ENCODE results near the gene ACTR3. TPM values are rescaled to one million over a fixed set of nuclear protein-coding genes. Genes with fewer than 3 reads are reported as not detected.

The ACTR3 gene
- total RNA-seq, 2 donors from 2014 or later, result 142 to 177 TPM

DNA sequence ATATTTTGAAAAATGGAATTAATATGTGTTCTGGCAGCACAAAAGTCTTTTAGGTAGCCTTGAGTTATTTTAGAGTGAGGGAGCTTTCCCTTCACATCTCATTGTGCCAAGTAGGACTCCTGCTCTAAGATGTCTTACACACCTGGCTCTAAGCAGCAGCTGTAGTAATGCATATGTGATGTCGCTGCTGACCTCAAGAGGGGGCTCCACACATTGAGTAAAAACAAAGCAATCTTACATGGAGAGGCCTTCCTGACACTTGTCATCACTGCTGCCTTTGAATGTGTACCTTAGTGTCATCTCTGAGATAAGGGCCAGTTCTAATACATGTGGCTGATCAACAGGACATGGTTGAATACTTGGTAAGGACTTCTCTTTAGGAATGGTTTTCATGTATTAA is 75.8 kb downstream of the ACTR3 start:
- no peaks in the 10 kb centered on the region for H3K9me3 ChIP-seq
- no peaks in the 10 kb centered on the region for H3K27me3 ChIP-seq (replicated peaks; ENCODE audit: insufficient read depth)
- no peak overlapping the region for H3K27ac ChIP-seq
- no peaks in the 10 kb centered on the region for H3K36me3 ChIP-seq
- TF ChIP-seq CTCF (IDR thresholded peaks at IDR 0.05), result no peak
- no peak overlapping the region for H3K4me3 ChIP-seq
- H3K4me1 ChIP-seq (ENCODE audit: control insufficient read depth in 1 of 2, low read depth in 2 of 2), result peaks cover 8 to 17% of the 10 kb centered on the region in 2 donors
- ATAC-seq (ENCODE audit: insufficient number of reproducible peaks, low FRiP score, low read depth), result no peak
- DNase-seq (ENCODE audit: low spot score), result no peak

GRCh38 chr2:113966171-113966570 is 76.3 kb downstream of the ACTR3 start:
- no peaks in the 10 kb centered on the region for H3K9me3 ChIP-seq
- ATAC-seq (ENCODE audit: insufficient number of reproducible peaks, low FRiP score, low read depth) (no peak), DNase-seq (ENCODE audit: low spot score) (no peak)
- no peaks in the 10 kb centered on the region for H3K36me3 ChIP-seq
- TF ChIP-seq CTCF (IDR thresholded peaks at IDR 0.05), result no peak
- H3K4me3 ChIP-seq, result no peak overlapping the region
- no peak overlapping the region for H3K27ac ChIP-seq
- H3K4me1 ChIP-seq (ENCODE audit: control insufficient read depth in 1 of 2, low read depth in 2 of 2), result peaks cover 8 to 17% of the 10 kb centered on the region in 2 donors
- H3K27me3 ChIP-seq (replicated peaks; ENCODE audit: insufficient read depth), result no peaks in the 10 kb centered on the region

- DNase-seq (ENCODE audit: low spot score) (no peak), ATAC-seq (ENCODE audit: insufficient number of reproducible peaks, low FRiP score, low read depth) (no peak)
- no peaks in the 10 kb centered on the region for H3K36me3 ChIP-seq
- no peak for TF ChIP-seq CTCF (IDR thresholded peaks at IDR 0.05)
- peaks cover 8 to 17% of the 10 kb centered on the region in 2 donors for H3K4me1 ChIP-seq (ENCODE audit: control insufficient read depth in 1 of 2, low read depth in 2 of 2)
- H3K4me3 ChIP-seq, result no peak overlapping the region
- H3K27me3 ChIP-seq (replicated peaks; ENCODE audit: insufficient read depth), result no peaks in the 10 kb centered on the region
- no peak overlapping the region for H3K27ac ChIP-seq
- H3K9me3 ChIP-seq, result no peaks in the 10 kb centered on the region
Observed at GRCh38 chr2:113966832-113967231, 76.9 kb downstream of the ACTR3 start.

DNA sequence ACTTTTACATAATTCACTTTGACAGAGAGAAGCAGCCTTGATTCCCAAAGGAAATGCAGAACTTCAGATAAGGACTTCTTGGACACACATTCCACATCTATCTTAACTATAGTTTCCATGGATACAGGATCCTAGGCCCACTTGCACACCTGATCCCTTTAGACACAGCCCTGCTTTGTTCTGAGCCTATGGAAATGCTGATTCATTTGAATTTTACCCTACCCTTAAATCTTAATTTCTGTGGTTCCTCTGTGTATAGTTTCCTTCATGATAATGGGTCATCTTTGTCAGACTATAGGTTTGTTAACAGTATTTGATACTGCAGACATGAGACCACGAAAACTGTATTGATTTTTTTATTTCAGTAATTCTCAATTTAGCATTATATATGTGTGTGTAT is 77.4 kb downstream of the ACTR3 start:
- peaks cover 8 to 17% of the 10 kb centered on the region in 2 donors for H3K4me1 ChIP-seq (ENCODE audit: control insufficient read depth in 1 of 2, low read depth in 2 of 2)
- no peak overlapping the region for H3K27ac ChIP-seq
- no peaks in the 10 kb centered on the region for H3K36me3 ChIP-seq
- H3K9me3 ChIP-seq, result no peaks in the 10 kb centered on the region
- no peak overlapping the region for H3K4me3 ChIP-seq
- H3K27me3 ChIP-seq (replicated peaks; ENCODE audit: insufficient read depth), result no peaks in the 10 kb centered on the region
- ATAC-seq (ENCODE audit: insufficient number of reproducible peaks, low FRiP score, low read depth) (no peak), DNase-seq (ENCODE audit: low spot score) (no peak)
- TF ChIP-seq CTCF (IDR thresholded peaks at IDR 0.05), result no peak

DNA sequence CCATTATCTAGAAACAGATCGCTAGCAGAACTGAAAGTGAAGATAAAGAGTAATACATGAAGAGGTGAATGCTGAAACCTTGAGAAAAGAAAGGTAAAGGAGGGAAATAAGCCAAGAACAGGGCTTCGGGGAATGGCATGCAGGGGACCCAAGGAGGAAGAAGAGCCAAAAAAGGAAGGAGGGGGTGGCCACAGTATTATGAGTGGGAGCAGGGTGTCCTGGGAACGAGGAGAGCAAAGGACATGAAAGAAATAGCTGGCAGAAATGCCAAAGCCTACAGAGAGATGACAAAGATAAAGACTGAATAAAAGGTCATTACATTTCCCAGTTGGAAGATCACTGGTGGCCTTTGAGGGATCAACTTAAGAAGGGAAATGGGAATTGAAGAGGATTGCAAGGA is 82.9 kb downstream of the ACTR3 start:
- ATAC-seq (ENCODE audit: insufficient number of reproducible peaks, low FRiP score, low read depth) (no peak), DNase-seq (ENCODE audit: low spot score) (no peak)
- Histone ChIP-seq H3K27me3 (replicated peaks; ENCODE audit: insufficient read depth) (no peaks in the 10 kb centered on the region), H3K27ac (no peak overlapping the region), H3K9me3 (no peaks in the 10 kb centered on the region), H3K4me3 (no peak overlapping the region), H3K4me1 (ENCODE audit: control insufficient read depth in 1 of 2, low read depth in 2 of 2) (no peaks in the 10 kb centered on the region), H3K36me3 (no peaks in the 10 kb centered on the region)
- TF ChIP-seq CTCF (IDR thresholded peaks at IDR 0.05), result no peak
